K562 (cell line): ENCODE measurements around the gene HOMEZ. TPM values are rescaled to one million over a fixed set of nuclear protein-coding genes. Genes with fewer than 3 reads are reported as not detected.
A peak's percentile ranks its signal among the peaks of the same experiment; 100 is the strongest.

Experiments used
- CHCHD3 ChIP-seq: fragments of 250-450 bp; sonication (Bioruptor Pico); IDR thresholded peaks from 2 replicates; pipeline ENCODE4 v2.1.2; 2022; ENCODE audit warnings: mild to moderate bottlenecking
- ELK3 ChIP-seq: fragments of 450-650 bp; formaldehyde crosslinking; IDR thresholded peaks from 2 replicates; pipeline ENCODE4 v1.4.0; 2020; ENCODE audit warnings: mild to moderate bottlenecking
- FOXP4 ChIP-seq: sonication (generic); formaldehyde crosslinking; IDR thresholded peaks from 2 replicates; pipeline ENCODE4 v1.8.0; 2022; ENCODE audit warnings: mild to moderate bottlenecking, missing genetic modification reagents, borderline replicate concordance
- GATA2 ChIP-seq: sonication (generic); formaldehyde crosslinking; IDR thresholded peaks from 2 replicates; pipeline ENCODE4 v1.4.0; 2020; ENCODE audit warnings: mild to moderate bottlenecking, missing genetic modification reagents
- HMGXB4 ChIP-seq: sonication (generic); formaldehyde crosslinking; IDR thresholded peaks from 2 replicates; pipeline ENCODE4 v1.8.1; 2023; ENCODE audit warnings: mild to moderate bottlenecking, missing genetic modification reagents
- KAT8 ChIP-seq: fragments of 450-650 bp; IDR thresholded peaks from 2 replicates; pipeline ENCODE4 v1.6.1; 2016; ENCODE audit warnings: low read depth, mild to moderate bottlenecking
- NR2C2 ChIP-seq, 2 experiments: fragments of 200-800 bp in 1 of 2; sonication (Bioruptor generic) in 1 of 2; sonication (generic) in 1 of 2; formaldehyde crosslinking in 1 of 2; IDR thresholded peaks; 2 replicates each; pipeline versions ENCODE4 v1.6.1 to v1.8.0; 2016 to 2022; ENCODE audit warnings: mild to moderate bottlenecking in 1 of 2, missing compliant biosample characterization in 1 of 2, missing genetic modification characterization in 1 of 2, missing genetic modification reagents in 1 of 2
- PREB ChIP-seq: sonication (generic); formaldehyde crosslinking; IDR thresholded peaks from 2 replicates; pipeline ENCODE4 v1.8.1; 2023; ENCODE audit warnings: mild to moderate bottlenecking, missing genetic modification reagents
- SAP30 ChIP-seq: fragments of 200-600 bp; sonication (generic); IDR thresholded peaks from 2 replicates; pipeline ENCODE4 v1.6.1; 2012; ENCODE audit warnings: borderline replicate concordance, low read depth, mild to moderate bottlenecking, moderate library complexity, low read length, control low read depth, inconsistent platforms; ENCODE audit not compliant: insufficient read depth, poor library complexity, severe bottlenecking
- SFPQ ChIP-seq: fragments of 200-400 bp; formaldehyde crosslinking; IDR thresholded peaks from 2 replicates; pipeline ENCODE4 v1.6.1; 2017; ENCODE audit warnings: mild to moderate bottlenecking, low read depth, low read length, moderate library complexity
- SREBF1 ChIP-seq: fragments of 150-350 bp; IDR thresholded peaks from 2 replicates; pipeline ENCODE4 v1.6.1; 2014; ENCODE audit warnings: antibody characterized with exemption, low read depth, low read length, borderline replicate concordance
- STAG1 ChIP-seq: sonication (generic); formaldehyde crosslinking; IDR thresholded peaks from 2 replicates; pipeline ENCODE4 v1.5.0; 2020; ENCODE audit warnings: missing genetic modification reagents, borderline replicate concordance
- ZKSCAN1 ChIP-seq: fragments of 150-350 bp; IDR thresholded peaks from 2 replicates; pipeline ENCODE4 v1.6.1; 2016; ENCODE audit warnings: low read depth, low read length
- ZNF512 ChIP-seq: IDR thresholded peaks from 2 replicates; pipeline ENCODE4 v1.6.1; 2016; ENCODE audit warnings: missing genetic modification characterization, missing compliant biosample characterization
- polyA plus RNA-seq, 8 experiments: library from polyadenylated mRNA; depleted of rRNA in 4 of 8; stranded (reverse) in 5 of 8; unstranded in 3 of 8; fragments of >200 nt; fragmentation: Nextera tagmentation in 2 of 8; fragmentation: Illumina TruSeq in 1 of 8; extraction: Ambion mirVana in 2 of 8; extraction: Trizol in 1 of 8; gene quantifications; 2 replicates each; pipeline versions ENCODE4 v1.2.1 to v1.2.3, GENCODE V29; 2011 to 2014; ENCODE audit warnings: inconsistent platforms in 1 of 8, missing spikeins in 1 of 8
- total RNA-seq, 7 experiments: library from RNA; depleted of rRNA in 6 of 7; stranded (reverse); fragments of >200 nt in 6 of 7; fragmentation: Illumina TruSeq in 2 of 7; extraction: Trizol in 2 of 7; gene quantifications; 2 replicates each; pipeline versions ENCODE4 v1.2.1 to v1.2.3, GENCODE V29; 2011 to 2021; ENCODE audit warnings: low replicate concordance in 1 of 7

The HOMEZ gene
- total and polyA plus RNA-seq, 9 of the 15 experiments (the other 6 are each of a cell fraction or from before 2014, with no cell fraction given), result 3.0 to 30.2 (median 16.9) TPM

GRCh38 chr14:23301288-23301968 lies 15.5 kb upstream of the HOMEZ start (continued):
- TF ChIP-seq SFPQ (no peak), ZKSCAN1 (peak; percentile 71; the same call in 1 of the 2 replicates), FOXP4 (peak; percentile 97; the same call in 1 of the 2 replicates), KAT8 (no peak), STAG1 (CRISPR knock-in tag) (no peak), CHCHD3 (CRISPR knock-in tag) (no peak), PREB (CRISPR knock-in tag) (0 out of 2 replicates have a peak, but pooled peaks have one; percentile 62), NR2C2 (CRISPR knock-in tag; IDR thresholded peaks at IDR 0.05) (peak; percentile 77), NR2C2 (tag; IDR thresholded peaks at IDR 0.05) (peak; percentile 87), ZNF512 (tag) (no peak), HMGXB4 (peak; percentile 82), SREBF1 (peak; percentile 71; the same call in 1 of the 2 replicates), SAP30 (no peak), ELK3 (CRISPR knock-in tag) (no peak), GATA2 (CRISPR knock-in tag) (no peak)
